SK-N-SH treated with all-trans-retinoic acid at 6 μM for 48 hours (cell line): ENCODE results near the gene OSBPL1A.

ENCODE experiments used
- ISL1 ChIP-seq: fragments of 250-450 bp; sonication (Bioruptor Pico); IDR thresholded peaks from 2 replicates; pipeline ENCODE4 v2.1.2; 2022; ENCODE audit warnings: mild to moderate bottlenecking, moderate library complexity
- TF ChIP-seq, protein P1 (sequence below): fragments of 250-450 bp; sonication (Bioruptor Pico); IDR thresholded peaks from 2 replicates; pipeline ENCODE4 v1.8.0; 2020; ENCODE audit warnings: mild to moderate bottlenecking, moderate library complexity, borderline replicate concordance

DNA sequence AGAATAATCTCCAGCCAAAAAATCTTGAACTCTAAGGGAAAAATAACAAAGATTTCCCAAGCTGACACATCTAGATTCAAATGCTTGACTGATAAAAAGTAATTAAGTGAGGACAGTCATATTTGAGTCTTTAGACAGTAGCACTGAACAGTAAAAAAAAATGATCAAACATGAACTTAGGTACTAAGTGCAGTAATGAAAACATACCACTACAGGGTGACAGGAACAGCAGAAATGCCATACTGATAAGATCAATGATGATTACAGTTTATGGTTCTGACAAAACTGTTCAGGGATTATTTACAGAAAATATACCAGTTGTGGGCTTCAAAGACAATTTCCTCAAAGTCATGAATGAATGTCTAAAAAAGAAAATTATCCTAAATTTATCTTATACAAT lies 80.3 kb downstream of the OSBPL1A start:
- no peak for TF ChIP-seq ISL1 (CRISPR knock-in tag)
- TF ChIP-seq, protein P1, sequence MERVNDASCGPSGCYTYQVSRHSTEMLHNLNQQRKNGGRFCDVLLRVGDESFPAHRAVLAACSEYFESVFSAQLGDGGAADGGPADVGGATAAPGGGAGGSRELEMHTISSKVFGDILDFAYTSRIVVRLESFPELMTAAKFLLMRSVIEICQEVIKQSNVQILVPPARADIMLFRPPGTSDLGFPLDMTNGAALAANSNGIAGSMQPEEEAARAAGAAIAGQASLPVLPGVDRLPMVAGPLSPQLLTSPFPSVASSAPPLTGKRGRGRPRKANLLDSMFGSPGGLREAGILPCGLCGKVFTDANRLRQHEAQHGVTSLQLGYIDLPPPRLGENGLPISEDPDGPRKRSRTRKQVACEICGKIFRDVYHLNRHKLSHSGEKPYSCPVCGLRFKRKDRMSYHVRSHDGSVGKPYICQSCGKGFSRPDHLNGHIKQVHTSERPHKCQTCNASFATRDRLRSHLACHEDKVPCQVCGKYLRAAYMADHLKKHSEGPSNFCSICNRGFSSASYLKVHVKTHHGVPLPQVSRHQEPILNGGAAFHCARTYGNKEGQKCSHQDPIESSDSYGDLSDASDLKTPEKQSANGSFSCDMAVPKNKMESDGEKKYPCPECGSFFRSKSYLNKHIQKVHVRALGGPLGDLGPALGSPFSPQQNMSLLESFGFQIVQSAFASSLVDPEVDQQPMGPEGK (CRISPR knock-in tag), result no peak
